WERI-Rb-1 (cell line): ENCODE data around the gene TMEM253.
A peak's percentile ranks its signal among the peaks of the same experiment; 100 is the strongest.

Experiments
- DNase-seq: peaks from one replicate; pipeline ENCODE4 v3.0.0-alpha.2; 2020
- H3K27ac ChIP-seq: fragments of 250-450 bp; sonication (Bioruptor Pico); 2 replicates; pipeline ENCODE4 v1.5.1; 2020; ENCODE audit warnings: mild to moderate bottlenecking, moderate library complexity
- H3K27me3 ChIP-seq: fragments of 250-450 bp; sonication (Bioruptor Pico); 2 replicates; pipeline ENCODE4 v1.5.1; 2021; ENCODE audit warnings: mild to moderate bottlenecking, low read depth, moderate library complexity; ENCODE audit not compliant: insufficient read depth, severe bottlenecking
- H3K36me3 ChIP-seq: fragments of 250-450 bp; sonication (Bioruptor Pico); 2 replicates; pipeline ENCODE4 v1.5.1; 2020; ENCODE audit warnings: mild to moderate bottlenecking, moderate library complexity
- H3K4me3 ChIP-seq: 2 replicates; pipeline ENCODE4 v1.5.1; 2011; ENCODE audit warnings: low read depth, mild to moderate bottlenecking, control low read depth, low read length
- H3K9me3 ChIP-seq: fragments of 250-450 bp; sonication (Bioruptor Pico); 2 replicates; pipeline ENCODE4 v1.5.1; 2021; ENCODE audit warnings: mild to moderate bottlenecking, moderate library complexity; ENCODE audit not compliant: severe bottlenecking
- CTCF ChIP-seq: IDR thresholded peaks from 2 replicates; pipeline ENCODE4 v1.5.1; 2011; ENCODE audit warnings: low read depth, mild to moderate bottlenecking, control low read depth, inconsistent platforms, low read length

The TMEM253 gene

GRCh38 chr14:21061347-21061668, 39.6 kb upstream of the TMEM253 start:
- DNase-seq = no peak

GRCh38 chr14:21063479-21063878, 37.4 kb upstream of the TMEM253 start:
- Histone ChIP-seq H3K36me3 (no peaks in the 10 kb centered on the region), H3K4me3 (no peak overlapping the region), H3K27ac (no peak overlapping the region), H3K9me3 (no peaks in the 10 kb centered on the region), H3K27me3 (no peaks in the 10 kb centered on the region)
- DNase-seq = no peak
- no peak for TF ChIP-seq CTCF

More at GRCh38 chr14:21061347-21061668, 39.6 kb upstream of the TMEM253 start:
- no peaks in the 10 kb centered on the region for H3K9me3 ChIP-seq
- H3K27me3 ChIP-seq = no peaks in the 10 kb centered on the region
- H3K27ac ChIP-seq = no peak overlapping the region
- H3K4me3 ChIP-seq = no peak overlapping the region
- H3K36me3 ChIP-seq = no peaks in the 10 kb centered on the region
- TF ChIP-seq CTCF = no peak

GRCh38 chr14:21066882-21067502, 33.9 kb upstream of the TMEM253 start:
- no peak overlapping the region for H3K4me3 ChIP-seq
- peak; percentile 47 for TF ChIP-seq CTCF
- H3K27ac ChIP-seq = no peak overlapping the region
- no peak for DNase-seq
- H3K27me3 ChIP-seq = no peaks in the 10 kb centered on the region
- H3K9me3 ChIP-seq = no peaks in the 10 kb centered on the region
- H3K36me3 ChIP-seq = no peaks in the 10 kb centered on the region

- peak; percentile 59 for TF ChIP-seq CTCF
- Histone ChIP-seq H3K9me3 (no peaks in the 10 kb centered on the region), H3K36me3 (peaks cover 9% of the 10 kb centered on the region), H3K4me3 (peak overlapping the region; percentile 74), H3K27ac (peak overlapping the region; percentile 83; the same call in 1 of the 2 replicates), H3K27me3 (no peaks in the 10 kb centered on the region)
- peak; percentile 70 for DNase-seq
These were observed 32.1 kb upstream of the TMEM253 start for GRCh38 chr14:21068521-21069387.

- Histone ChIP-seq H3K36me3 (peaks cover 11% of the 10 kb centered on the region), H3K27ac (peak overlapping the region; percentile 83), H3K9me3 (no peaks in the 10 kb centered on the region), H3K27me3 (no peaks in the 10 kb centered on the region), H3K4me3 (peak overlapping the region; percentile 74)
- DNase-seq = peak; percentile 35
- no peak for TF ChIP-seq CTCF
These were observed 31.3 kb upstream of the TMEM253 start for GRCh38 chr14:21069388-21070082.
